Tibial nerve (tissue), 4 donors: Measurements from ENCODE around the gene CRACR2A.

ENCODE experiments used
- EP300 ChIP-seq, 2 donors: sonication (generic); formaldehyde crosslinking; IDR thresholded peaks; one replicate each; pipeline ENCODE4 v1.6.1; 2017; ENCODE audit warnings: antibody characterized with exemption in 2 of 2, mild to moderate bottlenecking in 1 of 2
- POLR2A ChIP-seq, 2 donors: fragments of 450-650 bp; IDR thresholded peaks; one replicate each; pipeline ENCODE4 v1.6.1; 2017; ENCODE audit warnings: antibody characterized with exemption in 2 of 2, mild to moderate bottlenecking in 2 of 2, moderate library complexity in 2 of 2
- TF ChIP-seq, protein P1 (sequence below), 5 experiments: fragments of 200-600 bp in 3 of 5; fragments of 450-650 bp in 2 of 5; sonication (generic) in 3 of 5; IDR thresholded peaks; one replicate each; pipeline ENCODE4 v1.5.1; 2016 to 2019; ENCODE audit warnings: antibody characterized with exemption in 5 of 5, mild to moderate bottlenecking in 3 of 5, moderate library complexity in 2 of 5

DNA sequence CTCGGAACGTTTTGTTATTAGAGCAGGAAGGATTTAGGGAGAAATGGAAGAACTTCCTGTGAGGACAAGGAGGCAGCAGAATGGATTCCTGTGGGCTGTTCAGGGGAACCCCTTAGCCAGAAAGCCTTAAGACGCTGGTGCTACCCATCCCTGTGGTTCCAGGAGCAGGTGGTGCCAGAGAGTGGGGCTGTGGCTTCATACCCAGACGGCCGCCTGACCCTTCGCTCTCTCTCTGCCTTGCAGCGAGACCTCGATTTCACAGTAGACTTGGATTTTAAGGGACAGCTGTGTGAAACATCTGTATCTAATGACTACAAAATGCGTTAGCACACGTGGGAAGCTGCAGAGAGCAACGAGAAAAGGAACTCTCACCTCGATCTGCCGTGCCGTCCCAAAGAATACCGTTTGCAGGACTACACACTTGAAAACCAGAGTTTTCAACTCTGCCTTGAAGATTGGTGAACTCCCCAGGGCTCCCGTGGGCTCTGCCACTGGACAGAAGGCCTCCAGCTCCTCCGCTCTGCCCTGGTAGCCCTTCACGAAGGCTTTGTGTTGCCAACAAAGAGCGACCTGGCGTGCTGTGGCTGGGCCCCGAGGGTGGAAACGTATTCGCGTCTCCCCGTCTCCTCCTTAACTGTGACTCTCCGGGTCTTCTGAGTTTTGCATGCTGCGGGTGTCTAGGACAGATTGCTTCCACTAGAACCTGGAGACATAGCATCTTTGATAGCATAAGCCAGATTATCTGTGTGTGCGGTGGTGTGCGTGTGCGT is 159.9 kb downstream of the CRACR2A start:
- TF ChIP-seq EP300 (IDR thresholded peaks at IDR 0.05) (no peak), POLR2A (IDR thresholded peaks at IDR 0.05) (no peak)
- TF ChIP-seq, protein P1, sequence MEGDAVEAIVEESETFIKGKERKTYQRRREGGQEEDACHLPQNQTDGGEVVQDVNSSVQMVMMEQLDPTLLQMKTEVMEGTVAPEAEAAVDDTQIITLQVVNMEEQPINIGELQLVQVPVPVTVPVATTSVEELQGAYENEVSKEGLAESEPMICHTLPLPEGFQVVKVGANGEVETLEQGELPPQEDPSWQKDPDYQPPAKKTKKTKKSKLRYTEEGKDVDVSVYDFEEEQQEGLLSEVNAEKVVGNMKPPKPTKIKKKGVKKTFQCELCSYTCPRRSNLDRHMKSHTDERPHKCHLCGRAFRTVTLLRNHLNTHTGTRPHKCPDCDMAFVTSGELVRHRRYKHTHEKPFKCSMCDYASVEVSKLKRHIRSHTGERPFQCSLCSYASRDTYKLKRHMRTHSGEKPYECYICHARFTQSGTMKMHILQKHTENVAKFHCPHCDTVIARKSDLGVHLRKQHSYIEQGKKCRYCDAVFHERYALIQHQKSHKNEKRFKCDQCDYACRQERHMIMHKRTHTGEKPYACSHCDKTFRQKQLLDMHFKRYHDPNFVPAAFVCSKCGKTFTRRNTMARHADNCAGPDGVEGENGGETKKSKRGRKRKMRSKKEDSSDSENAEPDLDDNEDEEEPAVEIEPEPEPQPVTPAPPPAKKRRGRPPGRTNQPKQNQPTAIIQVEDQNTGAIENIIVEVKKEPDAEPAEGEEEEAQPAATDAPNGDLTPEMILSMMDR (IDR thresholded peaks at IDR 0.05), result no peak
